ENCODE measurements around the gene HERC5. TPM values are rescaled to one million over a fixed set of nuclear protein-coding genes. Genes with fewer than 3 reads are reported as not detected.

HERC5 gene
- total RNA-seq, 1 experiment from 2014 or later: 7.2 TPM

GRCh38 chr4:88418411-88418810 is 38.5 kb upstream of the HERC5 start:
- POLR2A ChIA-PET: no interaction called here
- RAD21 ChIA-PET (ENCODE audit: low non-redundant PET in 1 of 2, low total read pairs in 2 of 2, uncharacterized antibody in 2 of 2, unreplicated experiment in 2 of 2): no interaction called here
- Histone ChIP-seq H3K36me3 (ENCODE audit: control insufficient read depth in 1 of 2, insufficient read depth in 2 of 2, low read length in 2 of 2) (no peaks in the 10 kb centered on the region), H3K9me2 (ENCODE audit: insufficient read depth) (no peaks in the 10 kb centered on the region), H3K27ac (ENCODE audit: low read depth, low read length) (no peak overlapping the region), H3K27me3 (ENCODE audit: insufficient read depth, low read length) (no peaks in the 10 kb centered on the region), H3K9ac (ENCODE audit: low read length) (no peak overlapping the region), H4K20me1 (ENCODE audit: insufficient read depth) (no peaks in the 10 kb centered on the region), H3K4me1 (ENCODE audit: control insufficient read depth in 1 of 2, insufficient read depth in 2 of 2, low read length in 2 of 2) (no peaks in the 10 kb centered on the region), H3K4me2 (ENCODE audit: low read length) (no peak overlapping the region), H3K4me3 (replicated peaks in 1 of 2; ENCODE audit: low read depth in 1 of 2, low read length in 2 of 2) (no peak overlapping the region), H2AFZ (ENCODE audit: low read depth, low read length, poor library complexity, severe bottlenecking) (no peak overlapping the region), H3K9me3 (ENCODE audit: control insufficient read depth in 1 of 2, insufficient read depth in 1 of 2, low read depth in 1 of 2, low read length in 2 of 2) (no peaks in the 10 kb centered on the region), H3K79me2 (ENCODE audit: insufficient read depth, low read length) (no peaks in the 10 kb centered on the region)
- ATAC-seq (no peak), DNase-seq (ENCODE audit: low read depth, low spot score) (no peak)
- intact Hi-C loops (cut with micrococcal nuclease): no loop called here
- TF ChIP-seq EGR1 (IDR thresholded peaks at IDR 0.05; ENCODE audit: low read depth) (no peak), ZFX (IDR thresholded peaks at IDR 0.05) (no peak), MAX (IDR thresholded peaks at IDR 0.05) (no peak), TCF7L2 (IDR thresholded peaks at IDR 0.05; ENCODE audit: borderline replicate concordance, extremely low read depth, insufficient read depth, insufficient read length) (no peak), CTCF (IDR thresholded peaks at IDR 0.05 in 2 of 3, conservative IDR thresholded peaks at IDR 0.05 in 1 of 3; ENCODE audit: borderline replicate concordance in 1 of 3, insufficient read depth in 1 of 3, low read depth in 2 of 3, low read length in 2 of 3) (no peak), SIN3A (IDR thresholded peaks at IDR 0.05; ENCODE audit: low read depth) (no peak), REST (IDR thresholded peaks at IDR 0.05; ENCODE audit: low read depth) (no peak)
- CTCF ChIA-PET: interaction anchor here (0.7 kb wide), 1 partner anchor 387 kb away, joined by 3 read pairs; no protein-coding TSS in a partner anchor
- BruUV-seq (replicated peaks): no TSS peak
